OCI-LY7 (cell line): ENCODE results near the gene PPM1J. TPM values are rescaled to one million over a fixed set of nuclear protein-coding genes. Genes with fewer than 3 reads are reported as not detected.

ENCODE experiments used
- BruUV-seq: library from RNA; stranded (reverse); fragments of 400-500 nt; replicated peaks from 2 replicates; lab custom pipeline; 2021; lab: Mats Ljungman, UMichigan
- CTCF ChIA-PET: fragments of 300-600 bp; sonication (Branson Sonifier 250); formaldehyde crosslinking; loops from one replicate; lab custom pipeline; 2022; ENCODE audit warnings: antibody characterized with exemption; ENCODE audit not compliant: unreplicated experiment; lab: Charles Lee
- POLR2A ChIA-PET: fragments of 300-600 bp; sonication (Branson Sonifier 250); formaldehyde crosslinking; loops from one replicate; lab custom pipeline; 2022; ENCODE audit warnings: antibody characterized with exemption; lab: Charles Lee
- DNase-seq: peaks from one replicate; pipeline ENCODE4 v3.0.0-alpha.2; 2015; ENCODE audit warnings: low spot score
- H2AFZ ChIP-seq: fragments of 200-600 bp; sonication (generic), shearing (Covaris generic); 2 replicates; pipeline ENCODE4 v1.6.1; 2014; ENCODE audit warnings: mild to moderate bottlenecking, antibody characterized with exemption, low read length, moderate library complexity
- H3K27ac ChIP-seq: fragments of 200-600 bp; sonication (generic); 2 replicates; pipeline ENCODE4 v1.5.1; 2014; ENCODE audit warnings: mixed run types, low read depth, mild to moderate bottlenecking, moderate library complexity, low read length, inconsistent platforms; ENCODE audit not compliant: poor library complexity, severe bottlenecking
- H3K36me3 ChIP-seq: fragments of 200-600 bp; sonication (generic); 2 replicates; pipeline ENCODE4 v1.6.1; 2014; ENCODE audit warnings: mild to moderate bottlenecking, antibody characterized with exemption, low read length, moderate library complexity, mixed read lengths; ENCODE audit not compliant: insufficient read depth
- H3K4me1 ChIP-seq: fragments of 200-600 bp; sonication (generic); 2 replicates; pipeline ENCODE4 v1.5.1; 2014; ENCODE audit warnings: mild to moderate bottlenecking, low read length; ENCODE audit not compliant: insufficient read depth, poor library complexity, severe bottlenecking
- H3K4me2 ChIP-seq: fragments of 200-600 bp; sonication (generic); 2 replicates; pipeline ENCODE4 v1.6.1; 2014; ENCODE audit warnings: mild to moderate bottlenecking, low read length
- H3K4me3 ChIP-seq: fragments of 200-600 bp; sonication (generic); 2 replicates; pipeline ENCODE4 v1.5.1; 2014; ENCODE audit warnings: mild to moderate bottlenecking, low read depth, low read length; ENCODE audit not compliant: poor library complexity, severe bottlenecking
- H3K79me2 ChIP-seq: fragments of 200-600 bp; sonication (generic); 2 replicates; pipeline ENCODE4 v1.6.1; 2016; ENCODE audit warnings: low read depth, mild to moderate bottlenecking, low read length, moderate library complexity, mixed read lengths; ENCODE audit not compliant: insufficient read depth
- H3K9me2 ChIP-seq: fragments of 200-600 bp; sonication (generic); 2 replicates; pipeline ENCODE4 v1.6.1; 2016; ENCODE audit warnings: mild to moderate bottlenecking, low read length, mixed read lengths; ENCODE audit not compliant: insufficient read depth
- H3K9me3 ChIP-seq: fragments of 200-600 bp; sonication (generic); 2 replicates; pipeline ENCODE4 v1.6.1; 2014; ENCODE audit warnings: mild to moderate bottlenecking, mixed run types, low read length, mixed read lengths
- H4K20me1 ChIP-seq: fragments of 200-600 bp; sonication (generic); 2 replicates; pipeline ENCODE4 v1.6.1; 2014; ENCODE audit warnings: mild to moderate bottlenecking, antibody characterized with exemption, low read length, moderate library complexity, mixed read lengths; ENCODE audit not compliant: insufficient read depth
- EZH2phosphoT487 ChIP-seq: fragments of 200-600 bp; sonication (generic); IDR thresholded peaks from 2 replicates; pipeline ENCODE4 v1.6.1; 2018; ENCODE audit warnings: low read depth, borderline replicate concordance, mild to moderate bottlenecking, mixed run types, antibody characterized with exemption, low read length, moderate library complexity, mixed read lengths
- intact Hi-C: fragments of 100-400 bp; cut with micrococcal nuclease; formaldehyde crosslinking; loops from one replicate; pipeline ENCODE4 v1.10.0; 2022; ENCODE audit not compliant: unreplicated experiment
- total RNA-seq, 2 experiments: library from RNA; depleted of rRNA in 1 of 2; stranded (reverse); fragments of >200 nt in 1 of 2; shearing (Covaris generic) in 1 of 2; gene quantifications; 2 replicates each; pipeline ENCODE4 v1.2.3, GENCODE V29; 2014 to 2022
- TF ChIP-seq, protein P1 (sequence below): fragments of 200-600 bp; sonication (generic); conservative IDR thresholded peaks from 2 replicates; pipeline ENCODE4 v1.5.1; 2014; ENCODE audit warnings: mild to moderate bottlenecking, antibody characterized with exemption, low read length, moderate library complexity, mixed read lengths

The PPM1J gene
- total RNA-seq, 2 experiments from 2014 or later: 1.5 to 4.2 TPM

- no peaks in the 10 kb centered on the region for H3K9me3 ChIP-seq
- H3K27ac ChIP-seq: no peak overlapping the region
- H3K79me2 ChIP-seq: no peaks in the 10 kb centered on the region
- DNase-seq: no peak
- no peak overlapping the region for H2AFZ ChIP-seq
- intact Hi-C loops: no loop called here
- ChIA-PET POLR2A (interaction anchor here (1.1 to 2.3 kb wide), 2 partner anchors 15 to 82 kb away, joined by 3 to 5 read pairs; no protein-coding TSS in a partner anchor), CTCF (no interaction called here)
- no peaks in the 10 kb centered on the region for H3K9me2 ChIP-seq
- no peaks in the 10 kb centered on the region for H4K20me1 ChIP-seq
- peaks cover 4% of the 10 kb centered on the region for H3K4me1 ChIP-seq
- TF ChIP-seq, protein P1, sequence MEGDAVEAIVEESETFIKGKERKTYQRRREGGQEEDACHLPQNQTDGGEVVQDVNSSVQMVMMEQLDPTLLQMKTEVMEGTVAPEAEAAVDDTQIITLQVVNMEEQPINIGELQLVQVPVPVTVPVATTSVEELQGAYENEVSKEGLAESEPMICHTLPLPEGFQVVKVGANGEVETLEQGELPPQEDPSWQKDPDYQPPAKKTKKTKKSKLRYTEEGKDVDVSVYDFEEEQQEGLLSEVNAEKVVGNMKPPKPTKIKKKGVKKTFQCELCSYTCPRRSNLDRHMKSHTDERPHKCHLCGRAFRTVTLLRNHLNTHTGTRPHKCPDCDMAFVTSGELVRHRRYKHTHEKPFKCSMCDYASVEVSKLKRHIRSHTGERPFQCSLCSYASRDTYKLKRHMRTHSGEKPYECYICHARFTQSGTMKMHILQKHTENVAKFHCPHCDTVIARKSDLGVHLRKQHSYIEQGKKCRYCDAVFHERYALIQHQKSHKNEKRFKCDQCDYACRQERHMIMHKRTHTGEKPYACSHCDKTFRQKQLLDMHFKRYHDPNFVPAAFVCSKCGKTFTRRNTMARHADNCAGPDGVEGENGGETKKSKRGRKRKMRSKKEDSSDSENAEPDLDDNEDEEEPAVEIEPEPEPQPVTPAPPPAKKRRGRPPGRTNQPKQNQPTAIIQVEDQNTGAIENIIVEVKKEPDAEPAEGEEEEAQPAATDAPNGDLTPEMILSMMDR: no peak
- no peak for TF ChIP-seq EZH2phosphoT487
- H3K36me3 ChIP-seq: no peaks in the 10 kb centered on the region
- H3K4me3 ChIP-seq: no peak overlapping the region
- BruUV-seq: no TSS peak
- H3K4me2 ChIP-seq: no peak overlapping the region
Measured at GRCh38 chr1:112720800-112721199, 5.7 kb upstream of the PPM1J start.

GRCh38 chr1:112719706-112720105 lies 4.6 kb upstream of the PPM1J start:
- H3K9me3 ChIP-seq: no peaks in the 10 kb centered on the region
- no peak overlapping the region for H2AFZ ChIP-seq
- no peaks in the 10 kb centered on the region for H3K9me2 ChIP-seq
- H3K4me3 ChIP-seq: no peak overlapping the region
- CTCF ChIA-PET: no interaction called here
- intact Hi-C loops: loop anchor here (5.0 kb wide), 1 partner anchor 958 kb away; no protein-coding TSS in a partner anchor
- H3K36me3 ChIP-seq: no peaks in the 10 kb centered on the region
- no peak overlapping the region for H3K27ac ChIP-seq
- H3K79me2 ChIP-seq: no peaks in the 10 kb centered on the region
- H3K4me2 ChIP-seq: no peak overlapping the region
- POLR2A ChIA-PET: interaction anchor here (0.8 to 2.3 kb wide), 2 partner anchors 10 to 83 kb away, joined by 4 to 5 read pairs; no protein-coding TSS in a partner anchor
- DNase-seq: no peak
- TF ChIP-seq EZH2phosphoT487: no peak
- TF ChIP-seq, protein P1: no peak
- peaks cover 6% of the 10 kb centered on the region for H3K4me1 ChIP-seq
- no peaks in the 10 kb centered on the region for H4K20me1 ChIP-seq
- no TSS peak for BruUV-seq

DNA sequence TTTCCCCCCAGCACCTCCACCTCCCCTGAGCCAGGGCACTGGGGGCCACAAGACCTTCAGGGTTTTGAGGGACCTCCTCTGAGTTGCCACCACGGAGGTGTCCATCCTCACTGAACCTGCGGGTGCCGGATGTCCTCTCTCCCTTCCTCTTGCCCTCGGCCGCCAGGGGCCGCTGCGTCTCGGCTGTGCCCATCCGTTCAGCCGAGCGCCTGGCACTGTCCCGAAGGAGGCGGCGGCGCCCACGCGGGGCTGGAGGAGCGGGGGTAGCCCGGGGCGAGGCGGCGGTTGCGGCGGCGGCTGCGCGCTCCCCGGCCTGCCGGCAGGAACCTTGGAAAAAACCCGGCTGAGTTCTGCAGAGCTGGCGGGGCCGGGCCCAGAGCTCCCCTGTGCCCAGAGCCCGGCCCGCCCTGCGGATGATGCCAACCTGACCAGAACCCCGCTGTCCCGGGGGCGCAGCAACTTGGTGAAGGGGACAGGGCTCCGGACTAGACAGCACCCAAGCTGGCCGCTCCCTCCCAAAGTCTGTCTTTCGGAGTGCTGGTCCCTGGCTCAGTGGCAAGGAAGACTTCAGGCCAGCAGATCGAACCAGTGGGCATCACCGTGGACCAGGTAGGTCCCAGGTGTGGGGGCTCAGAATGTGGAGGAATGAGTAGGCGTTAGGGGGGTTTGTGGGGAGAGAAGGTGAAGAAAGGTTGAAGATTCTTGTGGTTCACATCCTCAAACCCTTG lies 3.7 kb upstream of the PPM1J start:
- no peak overlapping the region for H3K4me3 ChIP-seq
- ChIA-PET CTCF (no interaction called here), POLR2A (interaction anchor here (0.6 to 1.1 kb wide), 4 partner anchors 11 to 325 kb away, joined by 3 to 6 read pairs (median 4); no protein-coding TSS in a partner anchor)
- H3K4me2 ChIP-seq: 0 out of 2 replicates have a peak overlapping the region, but pooled peaks have one; percentile 19
- no peaks in the 10 kb centered on the region for H3K9me3 ChIP-seq
- H3K27ac ChIP-seq: no peak overlapping the region
- no peaks in the 10 kb centered on the region for H3K36me3 ChIP-seq
- H2AFZ ChIP-seq: no peak overlapping the region
- H3K9me2 ChIP-seq: no peaks in the 10 kb centered on the region
- H3K79me2 ChIP-seq: no peaks in the 10 kb centered on the region
- no peak for TF ChIP-seq EZH2phosphoT487
- TF ChIP-seq, protein P1: peak; percentile 77
- BruUV-seq: no TSS peak
- no peaks in the 10 kb centered on the region for H4K20me1 ChIP-seq
- intact Hi-C loops: loop anchor here (5.0 kb wide), 1 partner anchor 958 kb away; no protein-coding TSS in a partner anchor
- peaks cover 15% of the 10 kb centered on the region for H3K4me1 ChIP-seq
- peak; percentile 61 for DNase-seq
